HL-60 (cell line): ENCODE data around the gene ERF.

ENCODE experiments used
- DNase-seq, 2 experiments: peaks; one replicate each; pipeline ENCODE4 v3.0.0-alpha.2; 2010 to 2020; ENCODE audit warnings: low read depth in 1 of 2, low spot score in 1 of 2
- H3K27ac ChIP-seq: fragments of 250-450 bp; sonication (Bioruptor Pico); replicated peaks from 2 replicates; pipeline ENCODE4 v1.5.1; 2020; ENCODE audit warnings: mild to moderate bottlenecking, moderate library complexity
- H3K27me3 ChIP-seq: fragments of 250-450 bp; sonication (Bioruptor Pico); 2 replicates; pipeline ENCODE4 v1.5.1; 2021; ENCODE audit warnings: mild to moderate bottlenecking, moderate library complexity; ENCODE audit not compliant: insufficient read depth, poor library complexity, severe bottlenecking
- H3K4me3 ChIP-seq: replicated peaks from 2 replicates; pipeline ENCODE4 v1.5.1; 2011; ENCODE audit warnings: mild to moderate bottlenecking, control low read depth, low read length; ENCODE audit not compliant: insufficient read depth
- CTCF ChIP-seq: IDR thresholded peaks from one replicate; pipeline ENCODE4 v1.5.1; 2011; ENCODE audit warnings: low read length, control low read depth, inconsistent platforms; ENCODE audit not compliant: insufficient read depth
- GABPA ChIP-seq: IDR thresholded peaks from 2 replicates; pipeline ENCODE4 v1.6.1; 2012; ENCODE audit warnings: low read depth
- POLR2AphosphoS5 ChIP-seq: IDR thresholded peaks from 2 replicates; pipeline ENCODE4 v1.6.1; 2012; ENCODE audit warnings: low read depth
- REST ChIP-seq: IDR thresholded peaks from 2 replicates; pipeline ENCODE4 v1.6.1; 2012; ENCODE audit warnings: low read depth; ENCODE audit not compliant: insufficient replicate concordance
- SPI1 ChIP-seq: IDR thresholded peaks from 2 replicates; pipeline ENCODE4 v1.6.1; 2012; ENCODE audit warnings: low read depth, mild to moderate bottlenecking, borderline replicate concordance

The ERF gene

GRCh38 chr19:42200116-42200715 lies 54.7 kb downstream of the ERF start:
- Histone ChIP-seq H3K4me3 (no peak overlapping the region), H3K27ac (peak overlapping the region; percentile 98), H3K27me3 (no peaks in the 10 kb centered on the region)
- no peak for DNase-seq
- TF ChIP-seq REST (no peak), CTCF (no peak), POLR2AphosphoS5 (no peak), SPI1 (no peak)

- TF ChIP-seq CTCF (peak; percentile 45), GABPA (peak; percentile 34; the same call in 1 of the 2 replicates), SPI1 (peak; percentile 36; the same call in 1 of the 2 replicates), REST (no peak), POLR2AphosphoS5 (peak; percentile 42; the same call in 1 of the 2 replicates)
- peak; percentile 88 to 96 for DNase-seq
- peak overlapping the region; percentile 9 for H3K4me3 ChIP-seq
- peak overlapping the region; percentile 98 for H3K27ac ChIP-seq
- no peaks in the 10 kb centered on the region for H3K27me3 ChIP-seq
Measured at GRCh38 chr19:42199440-42200115, 55.4 kb downstream of the ERF start.

- H3K4me3 ChIP-seq: peak overlapping the region; percentile 9
- TF ChIP-seq SPI1 (no peak), POLR2AphosphoS5 (peak; percentile 15; the same call in 1 of the 2 replicates)
- DNase-seq: peak in 1 of 2 experiments; percentile 75
- H3K27ac ChIP-seq: peak overlapping the region; percentile 98
- H3K27me3 ChIP-seq: no peaks in the 10 kb centered on the region
Measured at GRCh38 chr19:42198676-42199439, 56.1 kb downstream of the ERF start.
